Measurements from ENCODE around the gene PCDH12.

The PCDH12 gene

DNA sequence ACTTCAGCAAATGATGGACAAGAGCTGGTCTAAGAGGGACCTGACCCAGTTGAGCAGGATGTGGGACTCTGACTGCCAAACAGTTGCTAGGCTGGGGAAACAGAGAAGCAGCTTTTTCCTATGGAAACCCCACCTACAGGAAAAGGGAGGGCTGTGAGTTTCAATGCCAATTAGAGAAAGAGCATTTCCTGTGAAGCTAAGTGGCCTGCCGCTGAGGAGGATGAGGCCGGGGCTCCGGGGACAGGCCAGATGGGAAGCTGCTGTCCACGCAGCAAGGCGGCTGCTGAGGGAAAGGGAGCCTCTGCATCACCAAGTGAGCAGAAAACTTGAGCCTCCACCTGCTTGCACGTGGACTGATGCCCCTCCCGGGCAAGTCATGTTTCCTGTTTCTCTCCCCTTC, at the start of gene PCDH12:
Gene PCDH12 (minus strand): TSS at position 90 of the 400 bp plus-strand sequence. CDS start 351 bp downstream, outside the sequence.
- no peak for DNase-seq (ENCODE audit: low spot score)

DNA sequence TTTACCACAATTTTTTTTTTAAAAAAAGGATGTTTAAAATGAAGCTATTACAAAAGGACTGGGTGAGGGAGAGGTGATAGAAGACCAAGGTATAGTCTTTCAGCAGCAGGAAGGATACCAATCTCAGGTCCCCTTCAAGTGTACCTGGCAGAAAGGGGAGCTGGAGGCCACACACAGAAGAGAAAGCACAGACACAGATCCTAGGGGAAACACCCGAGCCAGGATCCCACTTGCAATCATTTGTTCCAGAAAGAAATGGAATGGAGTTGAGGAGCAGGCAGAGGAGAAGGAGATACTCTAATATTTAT, 49.2 kb upstream of the PCDH12 start:
- DNase-seq (ENCODE audit: low spot score), result no peak

DNA sequence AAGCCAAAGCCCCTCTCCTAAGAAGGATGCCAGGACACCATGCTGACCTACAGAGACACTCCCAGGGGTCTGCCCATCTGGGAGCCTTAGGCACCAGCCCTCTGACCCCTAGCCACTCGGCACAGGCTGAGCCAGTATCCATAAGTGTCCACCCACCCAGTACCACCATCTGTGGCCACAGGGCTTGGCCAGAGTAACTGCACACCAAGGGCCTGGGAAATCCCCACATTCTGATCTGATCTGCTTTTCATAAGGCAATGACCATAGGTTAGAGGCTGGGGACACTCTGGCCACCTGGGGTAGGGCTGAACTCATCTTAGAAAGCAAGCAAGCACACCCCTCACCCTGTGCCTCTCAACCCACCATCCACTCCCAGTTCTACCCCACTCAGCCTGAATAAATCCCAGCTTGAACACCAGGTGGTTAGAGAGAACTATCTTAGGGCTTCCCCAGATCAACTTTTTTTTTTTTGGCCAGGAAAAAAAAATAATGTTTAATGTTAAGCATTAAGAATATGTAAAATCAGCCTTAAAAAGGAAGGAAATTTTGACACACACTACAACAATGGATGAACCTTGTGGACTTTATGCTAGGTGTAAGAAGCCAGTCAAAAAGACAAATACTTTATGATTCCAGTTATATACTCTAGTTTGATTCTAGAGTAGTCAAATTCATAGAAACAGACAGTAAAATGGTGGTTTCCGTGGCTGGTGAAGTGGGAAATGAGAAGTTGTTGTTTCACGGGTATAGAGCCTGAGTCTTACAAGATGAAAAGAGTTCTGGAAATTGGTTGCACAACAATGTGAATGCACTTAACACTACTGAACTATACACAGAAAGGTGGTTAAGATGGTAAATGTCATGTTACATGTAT, 48.6 kb upstream of the PCDH12 start:
- DNase-seq (ENCODE audit: low spot score), result no peak

DNA sequence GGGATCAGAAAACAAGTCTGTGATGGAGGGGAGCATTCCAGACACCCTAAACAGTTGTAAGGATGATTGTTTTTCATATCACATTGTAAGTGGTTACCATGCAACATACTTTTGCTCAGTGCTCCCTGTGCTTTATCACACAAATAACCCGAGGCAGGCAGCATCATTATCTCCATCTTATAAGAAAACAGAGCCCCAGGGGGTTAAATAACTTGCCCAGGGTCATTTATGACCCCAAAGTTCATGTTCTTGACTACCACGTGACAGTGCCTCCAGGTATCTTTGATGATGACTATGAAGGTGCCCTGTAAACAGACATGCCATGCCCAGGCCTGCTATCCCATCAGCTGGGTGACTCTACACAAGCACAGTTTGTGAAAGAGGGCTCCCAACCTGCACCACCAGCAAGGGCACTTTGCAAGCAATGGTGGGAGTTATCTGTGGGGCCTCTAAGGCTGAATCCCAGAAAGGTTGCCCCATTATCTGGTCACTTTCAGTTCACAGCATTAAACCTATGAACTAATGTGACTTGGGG, 45.3 kb upstream of the PCDH12 start:
- DNase-seq (ENCODE audit: low spot score), result no peak

DNA sequence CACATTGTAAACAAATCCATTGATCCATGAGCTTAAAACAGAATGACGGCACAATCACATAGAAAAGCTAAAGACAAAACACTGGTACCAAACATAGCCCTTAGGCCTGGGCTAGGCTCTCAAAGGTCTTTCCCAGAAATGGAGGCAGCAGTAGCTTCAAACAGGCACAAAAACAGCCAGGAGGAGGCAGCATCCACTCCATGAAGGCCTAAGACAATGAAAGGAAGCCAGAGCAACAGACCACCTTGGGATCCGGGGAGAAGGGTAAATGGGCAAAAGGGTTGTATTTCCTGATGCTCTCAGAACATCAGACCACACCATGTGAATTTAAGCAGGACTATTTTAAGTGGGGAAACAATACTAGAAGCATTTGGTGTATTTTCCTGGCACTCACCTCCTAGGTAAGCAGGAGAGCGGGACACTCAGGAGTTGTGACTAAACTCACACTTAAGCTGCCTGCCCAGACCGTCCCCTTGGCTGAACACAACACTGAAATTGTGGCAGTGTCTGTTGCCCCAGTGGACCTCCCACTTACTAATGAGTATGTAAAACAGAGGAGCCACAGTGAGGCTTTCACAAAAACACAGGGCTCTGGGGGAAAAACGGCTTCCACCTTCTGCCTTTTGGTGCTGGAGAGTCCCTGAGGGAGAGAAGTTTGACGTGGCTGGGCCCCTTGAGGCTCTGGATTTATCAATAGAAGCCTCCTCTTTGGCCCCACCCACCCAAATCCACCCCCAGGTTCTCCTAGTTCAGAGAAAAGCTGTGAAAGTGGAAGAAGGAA, 42.9 kb upstream of the PCDH12 start:
- DNase-seq (ENCODE audit: low spot score), result no peak

DNA sequence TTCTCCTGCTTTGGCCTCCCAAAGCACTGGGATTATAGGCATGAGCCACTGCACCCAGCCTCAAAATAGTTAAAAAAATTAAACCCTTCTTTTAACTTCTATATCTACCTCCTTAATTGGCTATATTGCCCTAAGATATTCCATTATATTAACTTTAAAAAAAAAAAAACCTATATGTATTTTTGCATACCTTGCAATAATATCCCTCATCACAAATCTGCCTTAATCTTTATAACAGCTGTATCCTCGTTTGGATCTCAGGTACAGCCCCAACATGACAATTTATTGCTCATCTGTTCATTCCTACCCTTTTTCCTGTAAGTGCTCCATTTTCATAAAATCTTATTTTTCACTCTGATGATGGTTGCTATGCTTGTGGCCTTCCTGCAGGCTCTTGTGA, 42.2 kb upstream of the PCDH12 start:
- no peak for DNase-seq (ENCODE audit: low spot score)

DNA sequence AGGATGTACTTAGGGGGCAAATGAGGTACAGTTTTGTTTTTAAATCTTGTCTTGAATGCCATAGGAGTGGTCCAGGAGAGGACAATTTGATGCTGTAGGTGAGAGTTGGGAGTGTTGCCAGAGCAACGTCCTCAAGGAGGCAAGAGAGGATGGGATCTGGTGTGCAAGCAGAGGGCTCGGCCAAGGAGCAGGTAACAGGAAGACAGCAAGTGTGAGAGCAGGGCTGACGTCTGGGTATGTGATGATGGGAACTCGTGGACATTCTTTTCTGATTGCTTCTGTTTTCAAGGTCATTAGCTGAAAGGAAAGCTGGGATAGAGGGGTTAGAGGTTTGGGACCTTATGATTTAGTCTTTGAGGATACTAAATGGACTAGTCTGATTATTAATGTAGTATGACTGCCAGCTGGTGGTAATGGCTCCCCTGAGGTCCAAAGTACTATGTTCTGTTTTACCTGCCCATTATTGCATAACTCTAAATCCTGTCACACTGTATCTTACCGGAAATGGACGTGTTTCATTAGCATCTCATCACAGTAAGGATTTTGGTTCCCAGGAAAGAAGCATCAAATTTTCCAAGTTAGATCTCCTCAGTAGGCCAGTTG, 39.5 kb upstream of the PCDH12 start:
- DNase-seq (ENCODE audit: low spot score), result no peak

DNA sequence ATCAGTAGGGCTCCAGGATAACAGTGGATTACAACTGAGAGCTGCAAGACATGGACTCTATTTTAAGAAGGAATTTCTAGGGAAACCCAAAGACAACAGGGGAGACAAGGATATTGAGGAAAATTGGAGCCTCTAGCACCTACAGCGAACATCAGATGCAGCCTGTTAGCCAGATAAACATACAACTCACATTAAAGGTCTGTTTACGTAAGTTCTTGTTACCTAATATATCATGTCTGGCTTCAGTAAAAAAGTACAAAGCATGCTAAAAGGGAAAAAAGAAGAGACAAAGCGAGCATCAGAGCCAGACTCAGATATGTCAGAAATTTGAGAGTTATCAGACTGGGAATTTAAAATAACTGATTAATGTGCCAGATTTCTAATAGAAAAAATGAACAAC, 37.7 kb upstream of the PCDH12 start:
- DNase-seq (ENCODE audit: low spot score), result no peak

DNA sequence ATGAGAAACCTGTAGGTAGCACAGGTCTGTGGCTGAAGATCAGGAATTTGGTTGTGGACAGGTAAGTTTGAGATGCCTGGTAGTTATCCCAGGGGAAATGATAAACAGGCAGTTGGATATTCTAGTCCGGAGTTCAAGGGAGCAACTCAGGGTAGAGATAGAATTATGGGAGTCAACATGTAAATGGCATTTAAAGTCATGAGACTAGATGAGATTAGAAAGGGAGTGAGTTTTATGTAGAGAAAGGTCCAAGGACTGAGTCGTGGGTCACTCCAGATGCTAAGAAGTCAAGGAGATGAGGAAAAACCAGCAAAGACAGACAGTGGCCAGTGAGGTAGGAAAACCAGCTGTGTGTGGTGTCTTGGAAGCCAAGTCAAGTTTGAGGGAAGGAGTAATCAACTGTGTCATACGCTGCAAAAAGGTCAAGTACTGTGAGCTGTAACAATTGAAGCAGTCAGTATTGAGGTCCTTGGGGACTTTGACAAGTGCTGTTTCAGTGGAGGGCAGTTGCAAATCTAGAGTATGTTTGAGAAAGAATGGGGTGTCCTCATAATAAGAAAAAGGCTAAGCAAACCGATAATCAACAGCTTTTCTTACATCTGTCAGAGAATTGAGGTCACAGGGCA, 36.6 kb upstream of the PCDH12 start:
- no peak for DNase-seq (ENCODE audit: low spot score)

DNA sequence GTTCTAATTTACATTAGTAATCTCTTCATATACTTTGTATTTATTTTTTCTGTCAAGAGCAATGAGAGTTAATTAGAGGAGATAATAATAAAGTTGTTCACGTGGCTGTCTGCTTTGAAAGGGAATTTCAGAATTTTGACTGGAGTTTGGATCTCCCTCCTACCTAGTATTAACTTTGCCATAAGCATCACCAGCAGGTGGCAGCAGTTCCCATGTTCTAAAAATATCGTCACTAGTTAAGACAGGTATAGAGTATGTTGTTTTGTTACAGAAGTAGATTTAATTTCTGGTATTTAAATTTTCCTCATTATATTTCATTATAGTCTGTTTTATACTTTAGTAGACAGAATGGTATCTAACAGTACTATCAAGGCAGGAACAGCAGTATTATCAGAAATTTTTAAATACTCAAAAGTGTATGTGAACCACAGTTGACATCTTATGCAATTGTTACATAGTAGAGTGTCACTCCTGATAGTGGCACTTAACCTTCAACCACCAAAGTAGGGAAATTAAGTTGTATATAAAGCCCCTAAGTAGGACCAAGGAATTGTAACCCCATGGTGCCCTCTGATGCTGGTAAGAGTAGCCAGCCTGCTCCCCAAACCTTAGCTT, 34.5 kb upstream of the PCDH12 start:
- DNase-seq (ENCODE audit: low spot score), result peak; percentile 65

DNA sequence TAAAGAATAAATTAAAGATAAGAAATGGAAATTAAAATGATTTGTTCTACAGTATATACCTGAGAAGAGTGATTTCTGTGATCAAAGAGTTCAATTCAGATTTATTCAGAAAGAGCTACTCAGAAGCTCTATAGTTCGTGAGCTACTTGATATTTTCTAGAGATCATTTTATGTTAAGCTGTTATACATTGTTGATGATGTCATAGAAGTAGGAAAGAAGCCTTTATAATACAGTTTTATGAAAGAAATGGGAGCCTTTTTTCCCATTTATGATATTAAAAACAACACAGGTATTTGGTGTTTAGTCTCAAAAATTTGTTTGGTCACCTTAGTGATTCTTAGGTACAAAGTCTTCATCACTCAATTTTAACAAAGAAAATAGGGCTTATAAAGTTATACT, 31.7 kb upstream of the PCDH12 start:
- DNase-seq (ENCODE audit: low spot score), result no peak

DNA sequence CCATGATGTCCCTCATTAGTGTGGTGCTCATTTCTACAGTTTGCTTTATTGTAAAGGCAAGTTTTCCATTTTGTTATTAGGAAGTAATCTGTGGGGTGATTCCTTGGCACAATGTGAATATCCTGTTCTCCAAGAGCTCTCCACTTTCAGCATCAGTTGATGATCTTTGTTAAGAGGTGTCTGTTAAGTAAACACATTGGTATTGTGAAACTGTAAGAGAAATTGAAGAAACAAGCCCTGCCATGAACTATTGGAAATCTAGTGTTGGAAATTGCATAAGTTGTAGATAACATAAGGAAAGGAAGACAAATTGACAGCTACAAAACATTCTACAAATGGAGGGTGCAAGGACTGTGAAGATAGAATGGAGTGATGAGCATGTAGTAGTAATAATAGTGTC, 28.1 kb upstream of the PCDH12 start:
- no peak for DNase-seq (ENCODE audit: low spot score)

DNA sequence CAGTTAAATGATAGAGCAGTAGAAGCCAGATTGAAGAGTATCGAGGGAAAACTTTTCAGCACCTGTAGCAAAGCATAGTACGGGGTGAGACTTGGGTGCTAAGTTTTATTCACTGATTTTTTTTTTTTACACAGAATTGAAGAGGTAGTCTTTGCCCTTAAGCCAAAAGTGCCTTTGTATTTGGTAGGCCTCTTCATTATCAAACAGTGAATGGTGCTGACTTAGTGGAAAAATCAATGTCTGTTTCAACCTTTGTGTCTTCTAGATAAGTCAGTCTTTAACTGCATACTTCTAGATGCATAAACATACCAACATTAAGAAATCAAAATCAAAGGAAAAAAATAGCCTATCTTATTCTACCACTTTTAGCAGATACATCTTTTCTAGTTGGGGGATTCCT, 24.6 kb upstream of the PCDH12 start:
- DNase-seq (ENCODE audit: low spot score), result no peak

DNA sequence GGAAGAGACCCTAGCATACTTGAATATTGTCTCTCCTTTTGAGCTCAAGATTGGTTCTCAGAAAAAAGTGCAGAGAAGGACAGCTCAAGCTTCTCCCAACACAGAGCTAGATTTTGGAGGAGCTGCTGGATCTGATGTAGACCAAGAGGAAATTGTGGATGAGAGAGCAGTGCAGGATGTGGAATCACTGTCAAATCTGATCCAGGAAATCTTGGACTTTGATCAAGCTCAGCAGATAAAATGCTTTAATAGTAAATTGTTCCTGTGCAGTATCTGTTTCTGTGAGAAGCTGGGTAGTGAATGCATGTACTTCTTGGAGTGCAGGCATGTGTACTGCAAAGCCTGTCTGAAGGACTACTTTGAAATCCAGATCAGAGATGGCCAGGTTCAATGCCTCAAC, 20.4 kb upstream of the PCDH12 start:
- DNase-seq (ENCODE audit: low spot score), result no peak

DNA sequence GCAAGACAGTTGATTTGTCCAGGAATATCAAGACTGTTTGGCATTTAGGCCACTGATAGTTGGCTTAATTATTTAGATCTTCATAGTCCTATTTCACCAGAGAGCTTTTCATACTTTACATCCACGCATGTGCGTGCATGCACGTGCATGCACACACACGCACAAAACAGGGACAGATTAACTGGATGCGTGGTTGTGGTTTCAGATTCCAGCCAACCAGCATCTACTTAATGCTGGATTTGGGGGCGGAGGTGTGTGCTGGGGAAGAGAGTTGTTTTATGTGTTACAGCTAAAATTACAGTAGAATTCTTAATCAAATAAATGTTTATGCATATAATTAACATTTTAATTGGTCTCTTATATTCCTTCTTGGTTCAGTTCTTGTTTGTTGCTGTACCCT, 18.2 kb upstream of the PCDH12 start:
- no peak for DNase-seq (ENCODE audit: low spot score)

DNA sequence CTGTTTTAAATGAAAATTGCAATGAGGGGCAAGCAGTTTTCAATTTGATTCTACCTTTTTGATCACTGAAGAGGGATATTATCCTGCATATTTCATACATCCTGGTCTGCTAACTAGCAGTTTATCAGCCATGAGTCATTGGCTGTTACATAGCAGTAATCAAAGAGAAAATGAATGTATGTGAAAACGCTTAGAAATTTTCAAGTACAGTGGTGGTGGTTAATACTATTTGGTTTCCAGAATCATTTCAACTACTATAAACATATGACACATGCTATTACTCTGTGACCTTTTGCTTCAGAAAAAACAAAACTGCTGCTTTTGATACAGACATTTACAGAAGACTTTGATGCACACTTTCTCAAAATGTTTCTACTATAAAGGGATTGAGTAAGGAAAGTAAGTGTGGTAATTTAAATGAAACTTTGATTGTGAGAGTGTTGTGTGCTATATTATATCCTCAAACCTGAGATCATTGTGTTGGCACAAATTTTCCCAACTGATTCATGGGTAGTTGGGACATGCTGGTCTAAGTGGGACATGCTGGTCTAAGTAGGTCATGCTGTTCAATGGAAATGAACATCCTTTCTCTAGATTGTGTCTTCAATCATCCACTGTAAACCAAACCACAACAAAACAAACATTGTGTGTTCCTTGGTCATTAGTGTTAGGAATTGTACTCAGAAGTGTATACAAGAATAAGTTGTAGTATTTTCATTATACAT, 16.0 kb upstream of the PCDH12 start:
- no peak for DNase-seq (ENCODE audit: low spot score)

DNA sequence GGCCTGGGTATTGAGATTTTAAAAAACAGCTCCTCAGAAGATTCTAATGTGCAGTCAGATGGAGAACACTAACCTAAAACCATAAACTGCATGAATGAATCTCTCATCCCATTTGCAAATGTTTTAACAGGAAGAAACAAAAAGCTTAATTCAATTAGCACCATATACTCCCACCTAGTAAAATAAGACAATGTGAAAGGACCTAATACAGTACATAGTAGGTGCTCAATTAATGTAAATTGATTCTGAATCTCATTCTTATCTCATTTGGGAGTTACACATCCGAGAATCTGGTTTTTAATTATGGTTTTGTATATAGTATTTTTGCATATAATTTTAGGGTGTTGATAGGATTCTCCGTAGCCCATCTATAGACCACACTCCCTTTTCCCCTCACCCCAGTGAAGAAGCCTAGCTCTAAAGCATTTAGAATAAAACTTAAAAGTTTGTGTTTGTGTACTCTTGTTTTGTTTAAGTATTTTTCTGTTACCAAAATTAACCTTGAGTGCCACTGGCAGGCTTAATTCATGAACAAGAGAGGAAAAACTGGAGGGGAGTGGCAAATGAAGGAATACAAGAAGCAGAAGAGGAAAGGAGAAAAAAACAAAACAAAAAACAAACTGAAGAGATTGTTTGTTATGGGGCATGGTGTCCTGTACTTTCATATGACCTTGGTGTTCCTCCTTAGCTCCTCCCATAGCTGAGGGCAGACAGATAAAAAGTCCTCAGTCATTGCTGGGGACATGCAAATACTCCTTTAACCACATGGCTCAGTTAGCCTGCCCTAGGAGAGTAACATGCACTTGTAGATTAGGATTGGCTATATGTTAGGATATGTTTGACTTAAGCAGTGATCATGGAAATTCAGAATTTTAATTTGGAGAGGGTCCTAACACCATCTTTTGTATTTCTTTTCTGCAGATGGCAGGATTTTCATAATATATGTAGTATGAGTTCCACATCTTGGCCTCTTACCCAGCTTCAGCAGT, 12.1 kb upstream of the PCDH12 start:
- no peak for DNase-seq (ENCODE audit: low spot score)

DNA sequence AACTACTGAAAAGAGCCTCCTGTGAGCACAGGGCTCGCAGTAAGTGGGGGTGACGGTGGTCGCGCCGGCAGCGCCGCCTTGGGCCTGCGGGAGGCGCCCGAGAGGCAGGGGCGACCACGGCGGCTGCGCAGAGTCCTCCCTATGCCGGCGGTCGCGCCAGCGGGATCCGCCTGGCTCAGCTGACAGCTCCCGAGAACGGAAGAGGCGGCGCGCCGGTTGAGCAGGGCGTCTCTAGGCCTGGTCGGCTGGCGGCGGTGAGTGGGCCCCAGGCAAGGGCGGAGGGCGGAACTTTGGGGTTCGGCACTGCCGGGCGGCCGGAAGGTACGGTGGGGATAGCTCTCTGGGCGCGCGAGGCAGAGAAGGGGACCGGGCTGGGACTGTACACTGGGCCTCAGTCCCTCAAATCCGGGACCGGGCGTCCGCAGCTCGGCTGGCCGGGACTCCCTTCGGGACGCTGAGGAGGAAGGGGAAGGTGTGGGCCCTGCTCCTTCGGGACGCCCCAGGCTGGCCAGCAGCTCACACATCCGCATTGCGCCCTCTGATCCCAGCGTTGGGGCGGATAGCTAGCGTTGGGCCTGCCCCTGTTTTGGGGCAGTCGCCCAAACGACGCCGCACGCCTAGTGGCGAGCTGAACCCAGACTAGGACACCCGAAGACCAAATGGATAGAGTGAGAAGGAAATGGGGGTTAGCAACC, 11.1 kb upstream of the PCDH12 start, which contains the start of gene RNF14:
Gene RNF14 (plus strand): TSS at position 192 of the 695 bp plus-strand sequence. CDS start 4,484 bp downstream, outside the sequence.
- peak; percentile 96 for DNase-seq (ENCODE audit: low spot score)

DNA sequence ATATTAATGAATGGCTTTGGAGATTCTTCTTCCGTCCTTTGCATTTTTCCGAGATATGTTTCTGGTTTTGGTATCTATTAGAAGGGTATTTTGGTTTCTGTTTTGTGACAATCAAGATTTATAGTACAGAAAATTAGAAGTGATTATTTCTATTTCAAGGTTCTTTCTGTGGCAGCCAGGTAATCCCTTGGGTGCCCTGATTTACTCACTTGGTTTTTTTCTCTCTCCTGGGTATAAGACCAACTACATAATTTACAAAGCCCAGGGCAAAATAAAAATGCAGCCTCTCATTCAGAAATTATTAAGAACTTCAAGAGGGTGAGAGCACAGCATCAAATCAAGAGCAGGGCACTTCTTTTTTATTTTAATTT, 8.9 kb upstream of the PCDH12 start:
- DNase-seq (ENCODE audit: low spot score), result no peak
